ENCODE measurements around the gene VPS37C. TPM values are rescaled to one million over a fixed set of nuclear protein-coding genes. Genes with fewer than 3 reads are reported as not detected.

VPS37C gene
- total and polyA plus RNA-seq, 2 experiments from 2014 or later = 20.8 to 22.0 TPM

DNA sequence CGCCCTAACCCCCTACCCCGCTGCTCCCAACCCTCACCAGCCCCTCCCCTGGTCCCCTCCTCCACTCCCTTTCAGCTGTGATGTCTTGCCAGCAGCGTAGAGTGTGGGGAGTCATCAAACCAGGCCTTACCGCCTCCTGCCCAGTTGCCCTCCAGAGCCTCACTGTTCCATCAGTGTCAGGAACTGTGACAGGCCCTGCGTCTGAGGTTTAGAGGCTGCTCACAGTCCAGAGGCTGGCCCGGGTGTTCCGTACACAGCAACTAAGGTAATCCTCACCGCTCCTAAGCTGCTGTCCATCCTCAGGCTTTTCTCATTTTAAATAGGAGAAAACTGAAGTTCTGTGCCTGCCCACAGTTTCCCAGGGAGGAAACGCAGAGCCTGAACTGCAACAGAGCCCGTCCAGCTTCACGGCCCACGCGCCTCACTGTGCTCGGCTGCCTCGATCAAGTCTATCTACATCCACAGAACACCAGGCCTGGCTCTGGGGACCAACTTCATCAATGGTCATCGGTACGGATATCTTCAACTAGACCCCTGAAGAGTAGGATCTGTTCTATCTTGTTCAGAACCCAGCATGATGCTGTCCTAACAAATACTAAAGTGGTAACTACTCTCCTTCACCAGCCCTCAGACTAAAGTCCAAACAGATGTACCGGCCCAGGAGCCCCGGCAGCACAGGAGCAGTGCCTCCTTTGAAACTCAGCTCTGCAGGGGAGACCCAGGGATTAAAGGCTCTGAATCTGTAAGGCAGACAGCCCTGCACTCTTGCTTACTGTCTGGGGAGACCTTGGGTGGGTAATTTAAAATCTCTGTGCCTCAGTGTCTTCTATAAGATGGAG lies 10.3 kb downstream of the VPS37C start:
- H3K27ac ChIP-seq = peak overlapping the region; percentile 86
- no peak for DNase-seq (ENCODE audit: low read depth in 1 of 2, low spot score in 1 of 2)

DNA sequence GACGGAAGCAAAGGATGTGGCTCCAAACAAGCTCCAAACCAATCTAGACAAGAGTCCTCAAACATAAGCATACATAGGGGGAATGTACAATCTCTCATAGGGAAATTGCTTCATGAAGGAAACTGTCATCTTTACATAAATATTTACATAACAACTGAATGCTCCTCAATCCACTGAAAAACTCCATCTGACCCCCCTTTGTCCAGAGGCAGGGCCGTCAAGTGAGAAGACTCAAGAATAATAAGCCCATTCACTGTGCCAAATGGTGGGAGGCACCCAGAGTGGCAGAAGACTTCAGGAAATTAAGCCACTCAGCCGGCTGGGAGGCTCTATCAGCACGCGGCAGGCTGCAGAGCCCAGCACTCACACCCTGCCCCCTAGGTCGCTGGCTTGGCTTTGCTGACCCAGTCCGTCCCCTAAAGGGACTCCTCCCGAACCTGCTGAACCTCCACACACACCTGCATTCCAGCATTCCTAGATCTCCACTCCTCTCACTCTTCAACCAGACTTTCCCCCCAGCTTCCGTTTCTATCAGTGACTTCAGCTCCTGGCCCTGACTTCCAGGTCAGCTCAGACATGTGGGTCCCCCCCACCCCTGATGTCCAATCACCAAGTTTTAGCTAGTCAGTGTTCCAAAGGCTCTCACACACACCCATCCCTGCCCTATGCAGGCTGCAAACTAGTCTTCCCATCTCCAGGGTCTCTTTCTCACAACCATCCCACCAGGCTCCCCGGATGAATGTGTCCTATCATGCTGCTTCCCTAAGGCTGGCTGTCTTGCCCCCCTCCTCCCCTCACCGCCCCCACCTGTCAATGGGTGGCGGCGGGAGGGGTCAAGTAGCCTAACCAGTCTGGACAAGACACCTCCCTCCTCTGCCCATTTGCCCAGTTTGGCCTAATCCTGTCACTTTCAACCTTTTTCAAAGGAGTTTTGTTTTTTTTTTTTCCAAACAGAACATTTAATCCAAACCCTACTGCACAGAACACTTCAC lies 11.3 kb downstream of the VPS37C start:
- peak overlapping the region; percentile 86 for H3K27ac ChIP-seq
- no peaks in the 10 kb centered on the region for H3K27me3 ChIP-seq
- peaks cover 46% of the 10 kb centered on the region for H3K4me1 ChIP-seq (ENCODE audit: low read depth)
- TF ChIP-seq, protein P1, sequence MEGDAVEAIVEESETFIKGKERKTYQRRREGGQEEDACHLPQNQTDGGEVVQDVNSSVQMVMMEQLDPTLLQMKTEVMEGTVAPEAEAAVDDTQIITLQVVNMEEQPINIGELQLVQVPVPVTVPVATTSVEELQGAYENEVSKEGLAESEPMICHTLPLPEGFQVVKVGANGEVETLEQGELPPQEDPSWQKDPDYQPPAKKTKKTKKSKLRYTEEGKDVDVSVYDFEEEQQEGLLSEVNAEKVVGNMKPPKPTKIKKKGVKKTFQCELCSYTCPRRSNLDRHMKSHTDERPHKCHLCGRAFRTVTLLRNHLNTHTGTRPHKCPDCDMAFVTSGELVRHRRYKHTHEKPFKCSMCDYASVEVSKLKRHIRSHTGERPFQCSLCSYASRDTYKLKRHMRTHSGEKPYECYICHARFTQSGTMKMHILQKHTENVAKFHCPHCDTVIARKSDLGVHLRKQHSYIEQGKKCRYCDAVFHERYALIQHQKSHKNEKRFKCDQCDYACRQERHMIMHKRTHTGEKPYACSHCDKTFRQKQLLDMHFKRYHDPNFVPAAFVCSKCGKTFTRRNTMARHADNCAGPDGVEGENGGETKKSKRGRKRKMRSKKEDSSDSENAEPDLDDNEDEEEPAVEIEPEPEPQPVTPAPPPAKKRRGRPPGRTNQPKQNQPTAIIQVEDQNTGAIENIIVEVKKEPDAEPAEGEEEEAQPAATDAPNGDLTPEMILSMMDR (IDR thresholded peaks at IDR 0.05; ENCODE audit: low read depth, low read length) = no peak
- H3K4me3 ChIP-seq = no peak overlapping the region
- H3K9me3 ChIP-seq (ENCODE audit: low read depth) = no peaks in the 10 kb centered on the region
- DNase-seq (ENCODE audit: low read depth in 1 of 2, low spot score in 1 of 2) = peak in 1 of 2 donors; percentile 49
- H3K36me3 ChIP-seq = no peaks in the 10 kb centered on the region

More for the DNA sequence above, 10.3 kb downstream of the VPS37C start:
- H3K36me3 ChIP-seq = no peaks in the 10 kb centered on the region
- no peaks in the 10 kb centered on the region for H3K9me3 ChIP-seq (ENCODE audit: low read depth)
- no peaks in the 10 kb centered on the region for H3K27me3 ChIP-seq
- TF ChIP-seq, protein P1 (IDR thresholded peaks at IDR 0.05; ENCODE audit: low read depth, low read length) = no peak
- H3K4me3 ChIP-seq = no peak overlapping the region
- H3K4me1 ChIP-seq (ENCODE audit: low read depth) = peaks cover 46% of the 10 kb centered on the region

DNA sequence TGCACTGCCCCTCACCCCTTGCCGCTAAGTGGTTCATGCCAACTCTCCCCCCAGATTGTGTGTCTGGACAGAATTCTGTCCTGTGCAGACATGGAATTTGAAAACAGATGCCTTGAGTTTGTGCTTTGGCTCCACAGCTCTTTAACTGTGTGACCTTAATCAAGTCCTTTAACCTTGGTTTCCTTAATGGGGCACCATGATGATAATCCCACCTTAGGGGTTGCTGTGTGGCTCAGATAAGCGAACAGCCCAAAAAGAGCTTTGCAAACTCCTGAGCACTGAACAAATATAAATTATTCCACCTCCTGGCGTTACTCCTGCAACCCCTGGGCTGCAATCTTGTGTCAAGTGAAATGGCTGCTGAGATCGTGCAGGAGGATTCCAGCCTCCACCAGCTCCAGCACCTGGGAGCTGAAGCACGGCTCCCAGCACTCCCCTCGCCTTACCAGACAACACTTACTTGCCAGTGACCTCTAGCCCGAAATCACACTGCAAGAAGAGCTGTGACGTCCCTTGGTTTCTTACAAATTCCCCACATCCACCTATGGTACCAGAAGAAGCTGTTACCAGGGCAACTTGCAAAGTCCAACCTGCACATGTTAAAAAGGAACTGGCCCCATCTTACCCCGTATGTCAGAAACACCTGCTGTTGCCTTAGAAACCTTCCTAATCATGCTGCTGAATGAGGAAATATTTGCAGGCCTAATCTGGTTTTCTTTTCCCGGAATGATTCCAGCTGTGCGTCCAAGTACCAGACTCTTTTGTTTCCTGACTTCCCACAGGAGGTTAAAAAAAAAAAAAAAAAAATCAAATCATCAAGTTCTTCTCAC lies 13.2 kb downstream of the VPS37C start:
- TF ChIP-seq, protein P1 (IDR thresholded peaks at IDR 0.05; ENCODE audit: low read depth, low read length) = no peak
- Histone ChIP-seq H3K4me1 (ENCODE audit: low read depth) (peaks cover 38% of the 10 kb centered on the region), H3K9me3 (ENCODE audit: low read depth) (no peaks in the 10 kb centered on the region), H3K27me3 (no peaks in the 10 kb centered on the region), H3K27ac (no peak overlapping the region), H3K36me3 (no peaks in the 10 kb centered on the region), H3K4me3 (no peak overlapping the region)
- peak in 1 of 2 donors; percentile 50 for DNase-seq (ENCODE audit: low read depth in 1 of 2, low spot score in 1 of 2)

DNA sequence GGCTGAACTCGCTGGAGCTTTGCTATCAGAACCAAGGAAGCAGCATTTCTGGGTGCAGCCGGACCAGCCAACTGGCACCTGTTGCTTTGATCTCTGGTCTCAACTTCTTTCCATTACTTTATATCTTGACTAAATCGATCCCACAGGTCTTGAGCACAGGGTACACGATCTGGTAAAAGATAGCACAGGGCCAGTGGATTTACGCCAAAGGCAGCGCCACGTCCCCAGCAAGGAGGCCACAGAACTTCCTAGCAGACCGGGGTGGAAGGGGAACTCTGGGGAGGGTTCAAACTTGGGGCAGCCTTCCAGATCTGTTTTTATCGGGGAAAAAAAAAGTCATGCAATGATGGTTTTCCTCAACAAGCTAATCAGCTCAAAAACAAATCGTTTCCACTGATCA lies 14.0 kb downstream of the VPS37C start:
- no peaks in the 10 kb centered on the region for H3K27me3 ChIP-seq
- H3K9me3 ChIP-seq (ENCODE audit: low read depth) = no peaks in the 10 kb centered on the region
- H3K4me1 ChIP-seq (ENCODE audit: low read depth) = peaks cover 31% of the 10 kb centered on the region
- no peak for DNase-seq (ENCODE audit: low read depth in 1 of 2, low spot score in 1 of 2)
- H3K27ac ChIP-seq = no peak overlapping the region
- H3K4me3 ChIP-seq = no peak overlapping the region
- H3K36me3 ChIP-seq = no peaks in the 10 kb centered on the region
- TF ChIP-seq, protein P1 (IDR thresholded peaks at IDR 0.05; ENCODE audit: low read depth, low read length) = no peak

DNA sequence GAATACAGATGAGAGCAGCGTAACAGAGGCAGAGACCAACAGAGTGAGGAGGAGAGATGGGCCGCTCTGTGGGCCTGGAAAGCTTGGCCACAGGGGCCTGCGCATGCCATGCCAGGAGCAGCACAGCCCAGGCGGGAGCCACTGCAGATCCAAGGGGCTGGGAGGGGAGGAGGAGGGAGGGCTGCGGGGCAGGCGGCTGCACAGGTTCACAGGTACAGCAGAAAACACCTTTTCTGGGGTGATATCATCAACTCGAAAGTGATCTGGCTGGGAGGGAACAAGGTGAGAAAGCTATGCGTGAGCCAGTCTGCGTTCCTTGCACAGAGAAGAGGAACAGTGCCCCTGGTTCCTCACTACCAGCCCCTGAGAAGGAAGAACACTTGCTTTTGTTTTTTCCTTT lies 14.8 kb downstream of the VPS37C start:
- H3K4me3 ChIP-seq = no peak overlapping the region
- H3K9me3 ChIP-seq (ENCODE audit: low read depth) = no peaks in the 10 kb centered on the region
- DNase-seq (ENCODE audit: low read depth in 1 of 2, low spot score in 1 of 2) = no peak
- H3K27me3 ChIP-seq = no peaks in the 10 kb centered on the region
- TF ChIP-seq, protein P1 (IDR thresholded peaks at IDR 0.05; ENCODE audit: low read depth, low read length) = no peak
- peaks cover 22% of the 10 kb centered on the region for H3K4me1 ChIP-seq (ENCODE audit: low read depth)
- no peak overlapping the region for H3K27ac ChIP-seq
- H3K36me3 ChIP-seq = no peaks in the 10 kb centered on the region

All from cardiac muscle cell (in vitro differentiated cells and primary cell).